ENCODE results near the gene ANKH. TPM values are rescaled to one million over a fixed set of nuclear protein-coding genes. Genes with fewer than 3 reads are reported as not detected.

Gene ANKH
- polyA plus RNA-seq, 1 donor (not counting 4 experiments of a cell fraction or from before 2014, with no cell fraction given) = 13.8 TPM

DNA sequence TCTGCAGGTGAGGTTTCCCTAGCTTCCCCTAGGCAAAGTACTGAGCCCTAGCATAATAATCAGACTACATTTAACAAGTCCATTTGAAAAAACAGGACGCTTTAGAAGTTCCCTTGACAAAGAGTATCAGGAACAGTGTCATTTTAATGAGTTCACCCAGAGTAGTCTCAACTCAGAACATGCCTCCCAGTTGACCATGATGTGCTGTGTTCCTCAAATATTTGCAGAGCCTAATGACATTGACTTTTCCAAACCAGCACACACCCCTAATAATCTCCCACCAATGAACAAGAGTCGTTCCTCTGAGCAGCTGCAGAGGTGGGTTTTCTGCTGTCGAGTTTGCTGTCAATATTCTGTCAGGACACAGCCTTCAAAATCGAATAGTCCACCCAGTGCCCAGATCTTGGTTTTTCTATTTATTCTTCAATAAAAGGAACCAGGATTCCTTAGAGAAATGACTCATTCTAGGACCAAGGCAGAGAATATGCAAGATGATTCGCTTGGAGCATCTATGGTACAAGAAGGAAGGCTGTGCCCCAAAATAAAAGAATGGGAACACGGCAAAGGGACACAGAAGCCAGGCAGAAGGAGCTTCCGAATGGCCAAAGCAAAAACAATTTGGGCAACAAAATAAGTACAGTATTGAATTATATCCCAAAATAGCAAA is 149.5 kb downstream of the ANKH start:
- H3K36me3 ChIP-seq (ENCODE audit: control insufficient read depth in 2 of 2, extremely low read depth in 1 of 2, insufficient read depth in 2 of 2, low read length in 2 of 2) = no peaks in the 10 kb centered on the region
- H2AFZ ChIP-seq (ENCODE audit: control insufficient read depth, low read length) = no peak overlapping the region
- no peak overlapping the region for H3K4me2 ChIP-seq (ENCODE audit: control insufficient read depth, extremely low read depth, insufficient read depth, low read depth, low read length)
- no peaks in the 10 kb centered on the region for H3K27me3 ChIP-seq (ENCODE audit: control insufficient read depth, extremely low read depth, insufficient read depth, low read length)
- no peak overlapping the region for H3K27ac ChIP-seq (ENCODE audit: control insufficient read depth, insufficient read depth, low read length)
- no peak overlapping the region for H3K9ac ChIP-seq (ENCODE audit: control insufficient read depth, extremely low read depth, insufficient read depth, low read length)
- peaks cover 6% of the 10 kb centered on the region for H3K4me1 ChIP-seq (ENCODE audit: control insufficient read depth, extremely low read depth, insufficient read depth, low read length)
- TF ChIP-seq, protein P1, sequence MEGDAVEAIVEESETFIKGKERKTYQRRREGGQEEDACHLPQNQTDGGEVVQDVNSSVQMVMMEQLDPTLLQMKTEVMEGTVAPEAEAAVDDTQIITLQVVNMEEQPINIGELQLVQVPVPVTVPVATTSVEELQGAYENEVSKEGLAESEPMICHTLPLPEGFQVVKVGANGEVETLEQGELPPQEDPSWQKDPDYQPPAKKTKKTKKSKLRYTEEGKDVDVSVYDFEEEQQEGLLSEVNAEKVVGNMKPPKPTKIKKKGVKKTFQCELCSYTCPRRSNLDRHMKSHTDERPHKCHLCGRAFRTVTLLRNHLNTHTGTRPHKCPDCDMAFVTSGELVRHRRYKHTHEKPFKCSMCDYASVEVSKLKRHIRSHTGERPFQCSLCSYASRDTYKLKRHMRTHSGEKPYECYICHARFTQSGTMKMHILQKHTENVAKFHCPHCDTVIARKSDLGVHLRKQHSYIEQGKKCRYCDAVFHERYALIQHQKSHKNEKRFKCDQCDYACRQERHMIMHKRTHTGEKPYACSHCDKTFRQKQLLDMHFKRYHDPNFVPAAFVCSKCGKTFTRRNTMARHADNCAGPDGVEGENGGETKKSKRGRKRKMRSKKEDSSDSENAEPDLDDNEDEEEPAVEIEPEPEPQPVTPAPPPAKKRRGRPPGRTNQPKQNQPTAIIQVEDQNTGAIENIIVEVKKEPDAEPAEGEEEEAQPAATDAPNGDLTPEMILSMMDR (optimal IDR thresholded peaks at IDR 0.05 in 1 of 3, IDR thresholded peaks at IDR 0.05 in 1 of 3, conservative IDR thresholded peaks at IDR 0.05 in 1 of 3; ENCODE audit: extremely low read depth in 1 of 3, insufficient read depth in 2 of 3, low read length in 3 of 3) = no peak
- no peak for TF ChIP-seq EZH2 (IDR thresholded peaks at IDR 0.05; ENCODE audit: low read length)
- H3K9me3 ChIP-seq (ENCODE audit: control insufficient read depth, low read depth, low read length) = no peaks in the 10 kb centered on the region
- dilution Hi-C loops (cut with MboI; ENCODE audit: extremely low pct_ligation_motif_present, low sequenced_read_pairs) = no loop called here
- no peaks in the 10 kb centered on the region for H4K20me1 ChIP-seq (ENCODE audit: control insufficient read depth, extremely low read depth, insufficient read depth, low read length)
- DNase-seq (ENCODE audit: low read depth, low spot score) = no peak
- no peaks in the 10 kb centered on the region for H3K79me2 ChIP-seq (ENCODE audit: control insufficient read depth, insufficient read depth, low read length)
- no peaks in the 10 kb centered on the region for H3K9me1 ChIP-seq (ENCODE audit: control insufficient read depth, extremely low read depth, insufficient read depth, low read length)
- H3K4me3 ChIP-seq (ENCODE audit: control insufficient read depth in 2 of 3, extremely low read depth in 1 of 3, insufficient read depth in 2 of 3, low read depth in 1 of 3, low read length in 3 of 3) = no peak overlapping the region
- no peak for FAIRE-seq

DNA sequence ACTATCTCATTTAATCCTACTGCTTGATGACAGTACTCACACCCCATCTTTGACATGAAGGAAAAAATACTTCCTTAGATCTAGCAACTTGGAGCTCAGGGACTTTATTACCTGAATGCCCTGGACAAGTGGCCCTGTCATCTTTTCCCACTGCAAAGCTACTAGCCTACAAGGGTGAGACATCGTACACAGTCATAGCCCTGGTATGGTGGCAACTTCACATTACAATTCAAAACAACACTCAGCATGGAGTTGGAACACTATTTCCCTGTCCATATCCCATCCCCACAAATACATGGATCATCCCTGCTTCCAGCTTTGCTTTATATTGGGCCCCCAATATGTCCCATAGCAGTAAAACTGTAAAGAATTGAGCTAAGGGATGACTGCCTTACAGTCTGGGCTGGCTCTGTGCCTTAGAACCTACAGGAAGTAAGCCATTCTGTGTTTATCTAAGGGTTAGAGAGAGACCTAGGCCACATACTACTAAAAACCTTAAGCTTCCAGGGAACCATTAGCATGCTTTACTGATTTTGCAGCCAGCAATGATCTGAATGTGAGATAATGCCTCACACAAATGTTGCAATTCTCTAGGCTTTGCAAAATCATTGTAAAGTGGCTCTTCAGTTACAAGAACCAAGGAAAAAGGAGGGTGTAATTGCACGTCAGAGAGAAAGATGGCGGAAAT is 151.2 kb downstream of the ANKH start:
- Histone ChIP-seq H4K20me1 (ENCODE audit: control insufficient read depth, extremely low read depth, insufficient read depth, low read length) (no peaks in the 10 kb centered on the region), H3K9me3 (ENCODE audit: control insufficient read depth, low read depth, low read length) (no peaks in the 10 kb centered on the region), H3K79me2 (ENCODE audit: control insufficient read depth, insufficient read depth, low read length) (no peaks in the 10 kb centered on the region), H3K4me3 (ENCODE audit: control insufficient read depth in 2 of 3, extremely low read depth in 1 of 3, insufficient read depth in 2 of 3, low read depth in 1 of 3, low read length in 3 of 3) (no peak overlapping the region), H3K27me3 (ENCODE audit: control insufficient read depth, extremely low read depth, insufficient read depth, low read length) (no peaks in the 10 kb centered on the region), H3K4me1 (ENCODE audit: control insufficient read depth, extremely low read depth, insufficient read depth, low read length) (no peaks in the 10 kb centered on the region), H3K9me1 (ENCODE audit: control insufficient read depth, extremely low read depth, insufficient read depth, low read length) (no peaks in the 10 kb centered on the region), H3K9ac (ENCODE audit: control insufficient read depth, extremely low read depth, insufficient read depth, low read length) (no peak overlapping the region), H2AFZ (ENCODE audit: control insufficient read depth, low read length) (no peak overlapping the region), H3K4me2 (ENCODE audit: control insufficient read depth, extremely low read depth, insufficient read depth, low read depth, low read length) (no peak overlapping the region), H3K27ac (ENCODE audit: control insufficient read depth, insufficient read depth, low read length) (no peak overlapping the region), H3K36me3 (ENCODE audit: control insufficient read depth in 2 of 2, extremely low read depth in 1 of 2, insufficient read depth in 2 of 2, low read length in 2 of 2) (peaks cover 0 to 2% of the 10 kb centered on the region in 2 experiments)
- no peak for TF ChIP-seq EZH2 (IDR thresholded peaks at IDR 0.05; ENCODE audit: low read length)
- TF ChIP-seq, protein P1 (optimal IDR thresholded peaks at IDR 0.05 in 1 of 3, IDR thresholded peaks at IDR 0.05 in 1 of 3, conservative IDR thresholded peaks at IDR 0.05 in 1 of 3; ENCODE audit: extremely low read depth in 1 of 3, insufficient read depth in 2 of 3, low read length in 3 of 3) = no peak
- dilution Hi-C loops (cut with MboI; ENCODE audit: extremely low pct_ligation_motif_present, low sequenced_read_pairs) = no loop called here
- DNase-seq (ENCODE audit: low read depth, low spot score) (no peak), FAIRE-seq (no peak)
